Pancreas (tissue), 10 donors: ENCODE data around the gene CNOT4. TPM values are rescaled to one million over a fixed set of nuclear protein-coding genes. Genes with fewer than 3 reads are reported as not detected.
A peak's percentile ranks its signal among the peaks of the same experiment; 100 is the strongest.

Experiments
- ATAC-seq, 4 donors: fragments of 200-7000 bp; cut with Tn5 transposase; one replicate each; pipeline versions ENCODE4 v1.8.0 to v1.9.1; 2020; ENCODE audit warnings: mild to moderate bottlenecking in 4 of 4, moderate library complexity in 4 of 4
- DNase-seq, 6 donors: peaks; one replicate each; pipeline ENCODE4 v3.0.0-alpha.2; 2020
- FAIRE-seq: peaks from 2 replicates; lab custom pipeline; 2012; peaks lifted over from hg19 to GRCh38; lab: Jason Lieb, UNC
- H3K27ac ChIP-seq, 4 donors: fragments of 200-600 bp; sonication (generic); 1 replicate in 3 of 4; 2 replicates in 1 of 4; pipeline versions ENCODE4 v1.5.0 to v1.8.0; 2020
- H3K27me3 ChIP-seq, 4 donors: fragments of 200-600 bp; one replicate each; pipeline ENCODE4 v1.8.0; 2021
- H3K36me3 ChIP-seq, 3 donors: fragments of 200-600 bp; sonication (generic) in 1 of 3; one replicate each; pipeline versions ENCODE4 v1.5.0 to v1.8.0; 2020 to 2021
- H3K4me1 ChIP-seq, 3 donors: fragments of 200-600 bp; one replicate each; pipeline ENCODE4 v1.8.0; 2021
- H3K4me3 ChIP-seq, 4 donors: fragments of 200-600 bp; sonication (generic) in 2 of 4; one replicate each; pipeline versions ENCODE4 v1.5.0 to v1.8.0; 2020 to 2021
- H3K9me3 ChIP-seq, 4 donors: fragments of 200-600 bp; one replicate each; pipeline ENCODE4 v1.8.0; 2021
- CTCF ChIP-seq, 4 donors: fragments of 200-600 bp; sonication (generic) in 3 of 4; IDR thresholded peaks; one replicate each; pipeline versions ENCODE4 v1.5.0 to v1.8.0; 2021; ENCODE audit warnings: antibody characterized with exemption in 4 of 4
- WGBS, 2 donors: extraction: QIAGEN DNeasy Blood & Tissue Kit; methylation state at CpG; one replicate each; pipeline ENCODE4 v1.1.7; 2013; 5-methylcytosine and 5-hydroxymethylcytosine counted together
- intact Hi-C, 3 donors: fragments of 100-400 bp; cut with DNase I; formaldehyde crosslinking; loops; one replicate each; pipeline versions ENCODE4 v1.11.1 to v1.14.2; 2022
- polyA plus RNA-seq, 2 donors: library from polyadenylated mRNA; stranded (reverse); fragments of 200-250 nt; gene quantifications; one replicate each; pipeline ENCODE4 v1.2.3, GENCODE V29; 2013
- total RNA-seq, 6 donors: library from RNA; stranded (reverse); fragmentation: NEBNext Ultra II Directional in 4 of 6; extraction: Animal tissue kit (Norgen Biotek cat#: 25700) in 4 of 6; gene quantifications; one replicate each; pipeline versions ENCODE4 v1.2.1 to v1.2.4, GENCODE V29; 2021 to 2023
- donor health status: healthy with polysubstance abuse.
- donor health status: DM: no; HTN: no; CAD: no; lungs with moderate emphysema.
- donor health status: DM: no; HTN: no; CAD: no.
- donor health status: control.
- donor health status: control.
- donor health status: Bipolar disorder and iron deficiency.
- donor health status: DM: yes; HTN: yes; CAD: no.
- donor health status: DM: no; HTN: no; CAD: no.
- donor health status: DM: no; HTN: no; CAD: no.
- donor health status: DM: yes; HTN: yes; CAD: no.

The CNOT4 gene
- total and polyA plus RNA-seq, 8 donors: 5.5 to 15.0 (median 10.3) TPM

- intact Hi-C loops: no loop called here
- H3K27ac ChIP-seq: no peak overlapping the region
- DNase-seq: no peak
- WGBS, 2 donors: 97% methylated on average over 3 of the region's 3 CpGs
- no peak for TF ChIP-seq CTCF (IDR thresholded peaks at IDR 0.05)
- no peak for FAIRE-seq
- no peaks in the 10 kb centered on the region for H3K9me3 ChIP-seq
- no peaks in the 10 kb centered on the region for H3K27me3 ChIP-seq
- H3K36me3 ChIP-seq: no peaks in the 10 kb centered on the region
- no peak overlapping the region for H3K4me3 ChIP-seq
- H3K4me1 ChIP-seq: no peaks in the 10 kb centered on the region
- no peak for ATAC-seq
Measured at GRCh38 chr7:135406918-135407317, 103.0 kb downstream of the CNOT4 start.

- WGBS, 2 donors: 97 to 100% methylated on average over 2 of the region's 2 CpGs
- intact Hi-C loops: no loop called here
Measured at GRCh38 chr7:135405969-135406368, 103.9 kb downstream of the CNOT4 start.

GRCh38 chr7:135403302-135403701 lies 106.6 kb downstream of the CNOT4 start:
- ATAC-seq (no peak), FAIRE-seq (no peak), DNase-seq (no peak)
- Histone ChIP-seq H3K27ac (no peak overlapping the region), H3K4me3 (no peak overlapping the region), H3K27me3 (no peaks in the 10 kb centered on the region), H3K4me1 (no peaks in the 10 kb centered on the region), H3K9me3 (no peaks in the 10 kb centered on the region), H3K36me3 (no peaks in the 10 kb centered on the region)
- TF ChIP-seq CTCF (IDR thresholded peaks at IDR 0.05): no peak
- WGBS, 2 donors: 82 to 88% methylated on average over 3 of the region's 3 CpGs
- intact Hi-C loops: no loop called here

More at GRCh38 chr7:135405969-135406368, 103.9 kb downstream of the CNOT4 start:
- TF ChIP-seq CTCF (IDR thresholded peaks at IDR 0.05): no peak
- FAIRE-seq: no peak
- H3K27me3 ChIP-seq: no peaks in the 10 kb centered on the region
- H3K4me1 ChIP-seq: no peaks in the 10 kb centered on the region
- no peak for ATAC-seq
- no peaks in the 10 kb centered on the region for H3K9me3 ChIP-seq
- no peak overlapping the region for H3K27ac ChIP-seq
- DNase-seq: no peak
- no peaks in the 10 kb centered on the region for H3K36me3 ChIP-seq
- H3K4me3 ChIP-seq: no peak overlapping the region

- TF ChIP-seq CTCF (IDR thresholded peaks at IDR 0.05): no peak
- Histone ChIP-seq H3K27me3 (no peaks in the 10 kb centered on the region), H3K4me3 (no peak overlapping the region), H3K4me1 (peaks cover 0 to 4% (median 0%) of the 10 kb centered on the region in 3 donors), H3K36me3 (peaks cover 0 to 10% (median 0%) of the 10 kb centered on the region in 3 donors), H3K9me3 (no peaks in the 10 kb centered on the region), H3K27ac (no peak overlapping the region)
- FAIRE-seq (no peak), ATAC-seq (no peak), DNase-seq (no peak)
- intact Hi-C loops: no loop called here
Measured at GRCh38 chr7:135397689-135398088, 112.2 kb downstream of the CNOT4 start.

GRCh38 chr7:135392701-135393100 lies 117.2 kb downstream of the CNOT4 start:
- 34 to 38% methylated on average over 4 of the region's 4 CpGs for WGBS, 2 donors
- H3K27ac ChIP-seq: no peak overlapping the region
- H3K36me3 ChIP-seq: peaks cover 0 to 10% (median 0%) of the 10 kb centered on the region in 3 donors
- peaks cover 4 to 8% (median 6%) of the 10 kb centered on the region in 3 donors for H3K4me1 ChIP-seq
- ATAC-seq (peak; percentile 14 to 67 (median 50)), FAIRE-seq (no peak), DNase-seq (no peak)
- H3K9me3 ChIP-seq: no peaks in the 10 kb centered on the region
- no peak for TF ChIP-seq CTCF (IDR thresholded peaks at IDR 0.05)
- no peak overlapping the region for H3K4me3 ChIP-seq
- no peaks in the 10 kb centered on the region for H3K27me3 ChIP-seq
- intact Hi-C loops: no loop called here
